HFFc6 (cell line): Measurements from ENCODE around the gene THSD4. TPM values are rescaled to one million over a fixed set of nuclear protein-coding genes. Genes with fewer than 3 reads are reported as not detected.

ENCODE experiments used
- DNase-seq: peaks from one replicate; pipeline ENCODE4 v3.0.0-alpha.2; 2018
- H3K27ac Mint-ChIP-seq: 2 replicates; pipeline ENCODE4 v1.8.0; 2020; ENCODE audit warnings: mild to moderate bottlenecking, mixed read lengths
- H3K27me3 Mint-ChIP-seq: 2 replicates; pipeline ENCODE4 v1.8.0; 2021; ENCODE audit warnings: mild to moderate bottlenecking, moderate library complexity, mixed read lengths; ENCODE audit not compliant: insufficient read depth
- H3K36me3 Mint-ChIP-seq: 2 replicates; pipeline ENCODE4 v1.8.0; 2021; ENCODE audit warnings: low read depth, mixed read lengths
- H3K4me1 Mint-ChIP-seq: 2 replicates; pipeline ENCODE4 v1.8.0; 2020; ENCODE audit warnings: low read depth, mixed read lengths
- H3K4me3 Mint-ChIP-seq: 2 replicates; pipeline ENCODE4 v1.8.0; 2020; ENCODE audit warnings: mild to moderate bottlenecking, moderate library complexity, mixed read lengths
- H3K9me3 Mint-ChIP-seq: 2 replicates; pipeline ENCODE4 v1.8.0; 2020; ENCODE audit warnings: mild to moderate bottlenecking, mixed read lengths
- CTCF ChIP-seq: fragments of 200-600 bp; sonication (generic); IDR thresholded peaks from 2 replicates; pipeline ENCODE4 v1.5.0; 2021; ENCODE audit warnings: antibody characterized with exemption, mild to moderate bottlenecking
- total RNA-seq, 6 experiments: library from RNA; stranded (reverse); fragmentation: NEBNext Ultra II Directional; extraction: Animal tissue kit (Norgen Biotek cat#: 25700); gene quantifications; 2 replicates in 1 of 6; 3 replicates in 5 of 6; pipeline ENCODE4 v1.2.3, GENCODE V29; 2021

Gene THSD4
- total RNA-seq, 6 experiments from 2014 or later = 32.7 to 39.1 (median 36.4) TPM

- peaks cover 36% of the 10 kb centered on the region for H3K4me1 Mint-ChIP-seq
- peaks cover 5% of the 10 kb centered on the region for H3K9me3 Mint-ChIP-seq
- peaks cover 6% of the 10 kb centered on the region; the same call in 1 of the 2 replicates for H3K27me3 Mint-ChIP-seq
- no peak for TF ChIP-seq CTCF
- peak overlapping the region; percentile 18; the same call in 1 of the 2 replicates for H3K4me3 Mint-ChIP-seq
- peaks cover 23% of the 10 kb centered on the region for H3K36me3 Mint-ChIP-seq
- H3K27ac Mint-ChIP-seq = 0 out of 2 replicates have a peak overlapping the region, but pooled peaks have one; percentile 58
- no peak for DNase-seq
Measured at GRCh38 chr15:71373917-71374316, 258.6 kb downstream of the THSD4 start.

- Mint-ChIP-seq H3K4me1 (peaks cover 37% of the 10 kb centered on the region), H3K27me3 (peaks cover 6% of the 10 kb centered on the region; the same call in 1 of the 2 replicates), H3K36me3 (peaks cover 23% of the 10 kb centered on the region), H3K27ac (peak overlapping the region; percentile 58), H3K4me3 (peak overlapping the region; percentile 41), H3K9me3 (peaks cover 5% of the 10 kb centered on the region)
- DNase-seq = peak; percentile 50
- TF ChIP-seq CTCF = no peak
Measured at GRCh38 chr15:71374607-71375352, 259.5 kb downstream of the THSD4 start.

GRCh38 chr15:71375934-71376333 is 260.7 kb downstream of the THSD4 start:
- no peak overlapping the region for H3K4me3 Mint-ChIP-seq
- H3K9me3 Mint-ChIP-seq = peaks cover 5% of the 10 kb centered on the region
- no peak for DNase-seq
- no peak overlapping the region for H3K27ac Mint-ChIP-seq
- TF ChIP-seq CTCF = no peak
- peaks cover 20% of the 10 kb centered on the region for H3K36me3 Mint-ChIP-seq
- H3K27me3 Mint-ChIP-seq = peaks cover 6% of the 10 kb centered on the region; the same call in 1 of the 2 replicates
- H3K4me1 Mint-ChIP-seq = peaks cover 40% of the 10 kb centered on the region

GRCh38 chr15:71379893-71380292 is 264.6 kb downstream of the THSD4 start:
- H3K4me3 Mint-ChIP-seq = no peak overlapping the region

GRCh38 chr15:71380345-71380744 is 265.1 kb downstream of the THSD4 start:
- peaks cover 24% of the 10 kb centered on the region for H3K4me1 Mint-ChIP-seq
- no peak overlapping the region for H3K4me3 Mint-ChIP-seq
- H3K9me3 Mint-ChIP-seq = peaks cover 5% of the 10 kb centered on the region
- H3K36me3 Mint-ChIP-seq = peaks cover 16% of the 10 kb centered on the region
- DNase-seq = no peak
- TF ChIP-seq CTCF = no peak
- H3K27ac Mint-ChIP-seq = no peak overlapping the region
- peaks cover 6% of the 10 kb centered on the region; the same call in 1 of the 2 replicates for H3K27me3 Mint-ChIP-seq

More at GRCh38 chr15:71379893-71380292, 264.6 kb downstream of the THSD4 start:
- no peak for TF ChIP-seq CTCF
- H3K9me3 Mint-ChIP-seq = peaks cover 5% of the 10 kb centered on the region
- H3K36me3 Mint-ChIP-seq = peaks cover 17% of the 10 kb centered on the region
- H3K27ac Mint-ChIP-seq = no peak overlapping the region
- H3K4me1 Mint-ChIP-seq = peaks cover 29% of the 10 kb centered on the region
- DNase-seq = no peak
- H3K27me3 Mint-ChIP-seq = peaks cover 6% of the 10 kb centered on the region; the same call in 1 of the 2 replicates
